Mucosa of descending colon (tissue), 3 donors: ENCODE measurements around the gene WDR49. TPM values are rescaled to one million over a fixed set of nuclear protein-coding genes. Genes with fewer than 3 reads are reported as not detected.

Experiments used
- ATAC-seq: fragments of 200-7000 bp; cut with Tn5 transposase; one replicate; pipeline ENCODE4 v1.9.1; 2020; ENCODE audit warnings: mild to moderate bottlenecking, moderate library complexity
- DNase-seq, 3 donors: peaks; one replicate each; pipeline ENCODE4 v3.0.0-alpha.2; 2020
- H3K36me3 ChIP-seq: fragments of 200-600 bp; one replicate; pipeline ENCODE4 v1.8.0; 2021; ENCODE audit warnings: low read depth, mild to moderate bottlenecking
- H3K4me1 ChIP-seq: fragments of 200-600 bp; one replicate; pipeline ENCODE4 v1.8.0; 2021; ENCODE audit warnings: low read depth, mild to moderate bottlenecking
- H3K4me3 ChIP-seq: fragments of 200-600 bp; one replicate; pipeline ENCODE4 v1.8.0; 2021; ENCODE audit warnings: mild to moderate bottlenecking
- H3K9me3 ChIP-seq: fragments of 200-600 bp; one replicate; pipeline ENCODE4 v1.8.0; 2021; ENCODE audit warnings: mild to moderate bottlenecking
- intact Hi-C, 2 donors: fragments of 100-400 bp; cut with DNase I in 1 of 2; cut with micrococcal nuclease in 1 of 2; formaldehyde crosslinking; loops; one replicate each; pipeline versions ENCODE4 v1.11.0 to v1.11.1; 2022; cut with DNase I, micrococcal nuclease
- total RNA-seq, 3 donors: library from RNA; stranded (reverse); fragmentation: NEBNext Ultra II Directional in 2 of 3; extraction: Animal tissue kit (Norgen Biotek cat#: 25700) in 2 of 3; gene quantifications; one replicate each; pipeline versions ENCODE4 v1.2.1 to v1.2.4, GENCODE V29; 2021 to 2023
- TF ChIP-seq, protein P1 (sequence below): fragments of 200-600 bp; IDR thresholded peaks from one replicate; pipeline ENCODE4 v1.8.0; 2022; ENCODE audit warnings: antibody characterized with exemption, mild to moderate bottlenecking
- donor health status: DM: no; HTN: no; CAD: no; lungs with moderate emphysema.
- donor health status: DM: no; HTN: no; CAD: no.
- donor health status: DM: no; HTN: yes; CAD: no.

WDR49 gene
- total RNA-seq, 3 donors from 2014 or later = 0.46 to 0.95 (median 0.81) TPM

DNA sequence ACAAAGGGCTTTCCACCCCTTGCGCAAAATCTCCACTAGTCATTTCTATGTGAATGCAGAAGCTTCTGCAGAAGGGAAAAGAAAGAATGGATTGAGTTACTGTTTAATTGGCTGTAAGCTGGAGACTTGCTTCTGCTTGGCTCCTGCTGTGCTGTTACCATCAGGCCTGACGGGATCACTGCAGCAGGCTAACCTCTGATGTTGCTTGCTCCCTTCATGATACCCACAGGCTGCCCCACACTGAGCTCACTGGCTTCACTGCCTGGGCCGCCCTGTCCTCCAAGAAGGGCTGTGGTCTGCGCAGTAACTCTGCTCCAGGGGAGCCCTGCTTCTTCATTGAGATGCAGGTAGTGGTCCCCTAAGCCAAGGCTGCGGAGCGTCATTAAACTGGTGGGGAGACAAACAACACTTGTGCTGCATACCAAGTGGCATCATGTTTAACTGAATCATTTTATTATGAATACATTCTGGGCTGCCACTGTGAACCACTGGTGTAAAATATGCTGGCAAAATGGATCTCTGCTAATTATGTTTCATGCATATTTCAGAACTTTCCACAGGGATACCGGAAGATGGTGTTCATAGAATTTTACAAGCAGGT lies 78.6 kb downstream of the WDR49 start:
- ATAC-seq = no peak
- H3K9me3 ChIP-seq = no peaks in the 10 kb centered on the region

DNA sequence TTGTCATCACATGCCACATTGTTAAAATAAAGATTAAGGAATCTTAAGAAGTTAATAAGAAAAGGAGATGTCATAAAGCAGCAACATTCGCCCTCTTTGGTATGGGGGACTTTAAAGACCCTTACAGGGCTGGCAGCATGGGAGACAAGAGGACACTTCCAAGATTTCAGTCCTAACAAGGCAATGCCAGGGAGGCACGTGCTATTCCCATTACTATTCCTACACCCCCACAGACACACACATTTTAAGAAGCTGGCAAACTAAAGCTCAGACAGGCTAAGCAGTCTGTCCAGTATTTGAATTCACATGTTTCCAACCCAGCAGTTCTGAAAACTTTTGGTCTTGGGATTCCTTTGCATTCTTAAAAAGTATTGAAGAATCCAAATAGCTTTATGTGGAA lies 80.8 kb downstream of the WDR49 start:
- H3K36me3 ChIP-seq = no peaks in the 10 kb centered on the region
- DNase-seq (no peak), ATAC-seq (no peak)
- TF ChIP-seq, protein P1, sequence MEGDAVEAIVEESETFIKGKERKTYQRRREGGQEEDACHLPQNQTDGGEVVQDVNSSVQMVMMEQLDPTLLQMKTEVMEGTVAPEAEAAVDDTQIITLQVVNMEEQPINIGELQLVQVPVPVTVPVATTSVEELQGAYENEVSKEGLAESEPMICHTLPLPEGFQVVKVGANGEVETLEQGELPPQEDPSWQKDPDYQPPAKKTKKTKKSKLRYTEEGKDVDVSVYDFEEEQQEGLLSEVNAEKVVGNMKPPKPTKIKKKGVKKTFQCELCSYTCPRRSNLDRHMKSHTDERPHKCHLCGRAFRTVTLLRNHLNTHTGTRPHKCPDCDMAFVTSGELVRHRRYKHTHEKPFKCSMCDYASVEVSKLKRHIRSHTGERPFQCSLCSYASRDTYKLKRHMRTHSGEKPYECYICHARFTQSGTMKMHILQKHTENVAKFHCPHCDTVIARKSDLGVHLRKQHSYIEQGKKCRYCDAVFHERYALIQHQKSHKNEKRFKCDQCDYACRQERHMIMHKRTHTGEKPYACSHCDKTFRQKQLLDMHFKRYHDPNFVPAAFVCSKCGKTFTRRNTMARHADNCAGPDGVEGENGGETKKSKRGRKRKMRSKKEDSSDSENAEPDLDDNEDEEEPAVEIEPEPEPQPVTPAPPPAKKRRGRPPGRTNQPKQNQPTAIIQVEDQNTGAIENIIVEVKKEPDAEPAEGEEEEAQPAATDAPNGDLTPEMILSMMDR = no peak
- intact Hi-C loops = no loop called here
- no peak overlapping the region for H3K4me3 ChIP-seq
- no peaks in the 10 kb centered on the region for H3K4me1 ChIP-seq
- no peaks in the 10 kb centered on the region for H3K9me3 ChIP-seq

More for the DNA sequence above, 78.6 kb downstream of the WDR49 start:
- no peak for DNase-seq
- Histone ChIP-seq H3K4me1 (no peaks in the 10 kb centered on the region), H3K36me3 (no peaks in the 10 kb centered on the region), H3K4me3 (no peak overlapping the region)
- TF ChIP-seq, protein P1 = no peak
- intact Hi-C loops = no loop called here

DNA sequence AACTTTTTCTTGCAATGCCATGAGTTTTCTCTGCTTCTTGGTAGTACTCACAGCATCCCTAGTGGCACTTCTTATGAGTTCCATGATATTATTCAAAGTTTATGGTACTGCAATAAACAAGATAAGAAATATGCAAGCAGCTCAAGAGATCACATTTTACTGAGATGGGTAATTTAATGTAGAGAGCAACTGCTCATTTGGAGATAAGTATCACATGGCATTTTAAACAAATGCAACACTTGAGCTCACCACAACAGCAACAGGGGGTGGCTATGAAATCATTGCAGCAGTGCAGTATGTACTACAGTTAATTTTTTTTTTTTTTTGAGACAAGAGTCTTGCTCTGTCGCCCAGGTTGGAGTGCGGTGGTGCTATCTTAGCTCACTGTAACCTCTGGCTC lies 85.1 kb downstream of the WDR49 start:
- Histone ChIP-seq H3K4me1 (no peaks in the 10 kb centered on the region), H3K9me3 (no peaks in the 10 kb centered on the region), H3K4me3 (no peak overlapping the region), H3K36me3 (no peaks in the 10 kb centered on the region)
- ATAC-seq (no peak), DNase-seq (no peak)
- TF ChIP-seq, protein P1 = no peak
- intact Hi-C loops = no loop called here

DNA sequence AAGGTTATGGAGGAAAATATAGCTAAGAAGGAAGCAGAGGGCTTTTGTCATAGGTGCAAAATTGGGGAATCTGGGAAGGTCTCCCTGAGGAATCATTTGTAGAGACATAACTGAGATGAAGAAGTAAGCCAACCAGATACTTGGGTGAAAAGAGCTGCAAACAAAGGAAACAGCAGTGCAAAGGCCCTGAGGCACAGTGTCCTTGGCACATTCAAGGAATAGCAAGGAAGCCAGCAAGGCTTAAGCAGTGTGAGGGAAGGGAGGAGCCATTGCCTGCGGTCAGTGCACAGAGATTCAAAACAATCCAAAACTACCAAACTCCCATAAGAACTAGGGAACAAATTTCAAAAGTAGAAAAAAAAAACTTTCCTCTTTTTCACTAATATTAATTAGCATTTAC lies 88.3 kb downstream of the WDR49 start:
- DNase-seq (no peak), ATAC-seq (no peak)
- TF ChIP-seq, protein P1 = no peak
- Histone ChIP-seq H3K4me3 (no peak overlapping the region), H3K9me3 (no peaks in the 10 kb centered on the region), H3K4me1 (no peaks in the 10 kb centered on the region), H3K36me3 (no peaks in the 10 kb centered on the region)
- intact Hi-C loops = no loop called here

DNA sequence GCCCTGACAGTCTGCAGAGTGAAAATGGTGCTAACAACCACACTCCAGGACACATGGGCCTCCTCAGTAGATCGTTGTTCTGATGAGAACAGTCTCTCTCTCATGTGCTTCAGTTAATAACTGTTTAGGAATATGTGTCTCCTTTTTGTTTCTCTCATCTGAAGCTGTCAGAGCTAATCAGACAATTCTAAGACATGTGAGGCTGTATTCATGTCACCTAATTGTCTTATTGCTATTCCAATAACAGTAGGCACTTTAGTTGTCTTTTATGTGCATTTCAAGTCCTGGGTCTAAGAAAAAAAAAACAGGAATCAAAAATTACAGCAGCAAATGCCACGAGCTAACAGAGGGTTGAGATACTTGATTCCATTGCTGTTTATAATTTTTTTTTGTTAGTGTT lies 89.1 kb downstream of the WDR49 start:
- no peaks in the 10 kb centered on the region for H3K36me3 ChIP-seq
- no peak for ATAC-seq
- intact Hi-C loops = no loop called here
- no peak overlapping the region for H3K4me3 ChIP-seq
- H3K9me3 ChIP-seq = no peaks in the 10 kb centered on the region
- no peak for DNase-seq
- TF ChIP-seq, protein P1 = no peak
- no peaks in the 10 kb centered on the region for H3K4me1 ChIP-seq

DNA sequence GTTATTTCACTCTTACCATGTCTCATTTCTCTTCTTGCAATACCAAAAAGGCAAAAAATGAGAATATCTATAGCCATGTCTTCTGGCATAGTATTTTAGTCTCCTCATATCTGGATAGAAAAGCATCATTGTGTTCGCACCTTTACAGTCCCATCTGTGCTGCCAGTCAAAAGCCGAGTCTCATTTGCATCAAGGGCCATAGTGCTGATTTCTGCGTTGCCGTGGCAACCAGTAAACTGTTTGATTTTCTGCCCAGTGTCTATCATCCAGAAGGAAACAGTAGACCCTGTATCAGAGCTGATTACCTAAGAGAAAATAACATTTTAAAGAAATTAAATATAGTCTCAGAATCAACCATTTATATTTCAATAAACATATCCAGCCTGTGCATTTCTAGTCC lies 93.8 kb downstream of the WDR49 start:
- H3K4me1 ChIP-seq = no peaks in the 10 kb centered on the region
- TF ChIP-seq, protein P1 = no peak
- ATAC-seq (no peak), DNase-seq (no peak)
- H3K9me3 ChIP-seq = no peaks in the 10 kb centered on the region
- no peaks in the 10 kb centered on the region for H3K36me3 ChIP-seq
- H3K4me3 ChIP-seq = no peak overlapping the region
- intact Hi-C loops = no loop called here
